ENCODE measurements around the gene AGBL1. TPM values are rescaled to one million over a fixed set of nuclear protein-coding genes. Genes with fewer than 3 reads are reported as not detected.

Gene AGBL1
- total and polyA plus RNA-seq, 2 experiments from 2014 or later, result 0.03 TPM; not detected in 1

DNA sequence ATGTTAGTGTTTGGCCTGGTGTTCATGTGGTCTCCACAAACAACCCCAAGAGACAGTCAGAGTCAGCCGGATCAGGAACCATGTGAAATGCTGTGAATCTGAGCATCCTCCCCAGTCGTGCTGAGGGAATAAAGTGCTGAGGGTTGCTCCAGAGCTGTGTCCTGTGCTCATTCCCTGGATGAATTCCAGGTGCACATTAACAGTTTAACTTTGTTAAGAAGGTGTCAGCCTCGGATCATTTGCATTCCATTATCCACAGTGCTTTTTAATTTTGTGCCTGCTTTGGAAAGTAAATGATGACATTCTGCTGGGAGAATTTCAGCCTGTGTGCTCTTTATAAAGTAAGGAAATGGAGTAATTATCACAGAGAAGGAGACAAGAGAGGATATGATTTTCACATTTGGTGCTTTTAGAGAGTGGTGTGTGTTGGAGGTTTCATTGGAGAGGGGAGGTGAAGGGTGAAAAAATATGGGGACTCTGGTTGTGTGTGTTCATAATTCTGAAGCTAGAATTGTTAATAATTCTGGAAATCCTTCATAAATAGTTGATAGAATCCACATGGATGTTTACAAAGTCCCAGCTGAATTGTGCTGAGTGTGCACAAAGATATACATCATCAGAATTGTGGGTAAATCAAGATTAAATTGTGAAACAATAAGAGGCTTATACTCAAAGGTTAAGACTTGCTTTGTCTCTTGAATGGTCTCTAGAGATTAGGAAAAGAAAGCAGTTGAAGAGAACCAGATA, 621.4 kb downstream of the AGBL1 start (continued):
- TF ChIP-seq ZNF331 (CRISPR knock-in tag; IDR thresholded peaks at IDR 0.05; ENCODE audit: low read depth) (no peak), NANOG (IDR thresholded peaks at IDR 0.05; ENCODE audit: borderline replicate concordance) (no peak), EZH2 (IDR thresholded peaks at IDR 0.05; ENCODE audit: low read depth, unreplicated experiment) (no peak)
- TF ChIP-seq, protein P1, sequence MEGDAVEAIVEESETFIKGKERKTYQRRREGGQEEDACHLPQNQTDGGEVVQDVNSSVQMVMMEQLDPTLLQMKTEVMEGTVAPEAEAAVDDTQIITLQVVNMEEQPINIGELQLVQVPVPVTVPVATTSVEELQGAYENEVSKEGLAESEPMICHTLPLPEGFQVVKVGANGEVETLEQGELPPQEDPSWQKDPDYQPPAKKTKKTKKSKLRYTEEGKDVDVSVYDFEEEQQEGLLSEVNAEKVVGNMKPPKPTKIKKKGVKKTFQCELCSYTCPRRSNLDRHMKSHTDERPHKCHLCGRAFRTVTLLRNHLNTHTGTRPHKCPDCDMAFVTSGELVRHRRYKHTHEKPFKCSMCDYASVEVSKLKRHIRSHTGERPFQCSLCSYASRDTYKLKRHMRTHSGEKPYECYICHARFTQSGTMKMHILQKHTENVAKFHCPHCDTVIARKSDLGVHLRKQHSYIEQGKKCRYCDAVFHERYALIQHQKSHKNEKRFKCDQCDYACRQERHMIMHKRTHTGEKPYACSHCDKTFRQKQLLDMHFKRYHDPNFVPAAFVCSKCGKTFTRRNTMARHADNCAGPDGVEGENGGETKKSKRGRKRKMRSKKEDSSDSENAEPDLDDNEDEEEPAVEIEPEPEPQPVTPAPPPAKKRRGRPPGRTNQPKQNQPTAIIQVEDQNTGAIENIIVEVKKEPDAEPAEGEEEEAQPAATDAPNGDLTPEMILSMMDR (conservative IDR thresholded peaks at IDR 0.05; ENCODE audit: low read depth in 2 of 2), result no peak
- TF ChIP-seq, protein P2, sequence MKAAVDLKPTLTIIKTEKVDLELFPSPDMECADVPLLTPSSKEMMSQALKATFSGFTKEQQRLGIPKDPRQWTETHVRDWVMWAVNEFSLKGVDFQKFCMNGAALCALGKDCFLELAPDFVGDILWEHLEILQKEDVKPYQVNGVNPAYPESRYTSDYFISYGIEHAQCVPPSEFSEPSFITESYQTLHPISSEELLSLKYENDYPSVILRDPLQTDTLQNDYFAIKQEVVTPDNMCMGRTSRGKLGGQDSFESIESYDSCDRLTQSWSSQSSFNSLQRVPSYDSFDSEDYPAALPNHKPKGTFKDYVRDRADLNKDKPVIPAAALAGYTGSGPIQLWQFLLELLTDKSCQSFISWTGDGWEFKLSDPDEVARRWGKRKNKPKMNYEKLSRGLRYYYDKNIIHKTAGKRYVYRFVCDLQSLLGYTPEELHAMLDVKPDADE (IDR thresholded peaks at IDR 0.05), result no peak

DNA sequence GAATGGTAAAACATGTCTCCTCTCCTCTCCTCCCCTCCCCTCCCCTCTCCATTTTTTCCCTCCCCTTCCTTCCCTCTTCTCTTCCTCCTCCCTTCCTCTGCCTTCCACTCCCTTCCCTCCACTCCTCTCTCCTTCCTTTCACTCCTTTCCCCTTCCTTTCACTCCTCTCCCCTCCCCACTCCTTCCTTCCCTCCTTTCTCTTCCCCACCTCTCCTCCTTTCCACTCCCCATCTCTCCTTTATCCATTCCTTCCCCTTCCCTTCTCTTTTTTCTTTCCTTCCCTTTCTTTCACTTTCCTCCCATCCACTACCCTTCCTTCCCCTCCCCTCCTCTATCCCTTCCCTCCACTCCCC, 621.9 kb downstream of the AGBL1 start:
- Histone ChIP-seq H3K27ac (ENCODE audit: low read depth) (no peak overlapping the region), H3K36me3 (ENCODE audit: insufficient read depth) (no peaks in the 10 kb centered on the region), H3K9me2 (ENCODE audit: insufficient read depth) (no peaks in the 10 kb centered on the region; the same call in 1 of the 2 replicates), H3K79me2 (replicated peaks; ENCODE audit: insufficient read depth) (no peaks in the 10 kb centered on the region), H4K20me1 (replicated peaks; ENCODE audit: insufficient read depth) (no peaks in the 10 kb centered on the region), H3K4me2 (no peak overlapping the region), H3K4me1 (ENCODE audit: insufficient read depth) (no peaks in the 10 kb centered on the region), H3F3A (replicated peaks; ENCODE audit: low read depth) (no peaks in the 10 kb centered on the region), H3K4me3 (no peak overlapping the region), H2AFZ (no peak overlapping the region), H3K27me3 (ENCODE audit: insufficient read depth) (no peaks in the 10 kb centered on the region)
- no peaks in the 10 kb centered on the region; the same call in 2 of the 3 replicates for H3K9me3 Mint-ChIP-seq
- H3K4me1 Mint-ChIP-seq, result no peaks in the 10 kb centered on the region
- H3K27ac Mint-ChIP-seq, result no peak overlapping the region
- TF ChIP-seq CREB1 (CRISPR knock-in tag; IDR thresholded peaks at IDR 0.05; ENCODE audit: low read depth), result no peak
- no peak for TF ChIP-seq EZH2 (IDR thresholded peaks at IDR 0.05; ENCODE audit: low read depth, unreplicated experiment)
- no peak for TF ChIP-seq POLR2AphosphoS5 (IDR thresholded peaks at IDR 0.05; ENCODE audit: low read depth)
- TF ChIP-seq, protein P1 (conservative IDR thresholded peaks at IDR 0.05; ENCODE audit: low read depth in 2 of 2), result no peak
- no peak for TF ChIP-seq ZNF114 (CRISPR knock-in tag; IDR thresholded peaks at IDR 0.05)
- H3K4me3 Mint-ChIP-seq, result no peak overlapping the region
- no peaks in the 10 kb centered on the region for H3K36me3 Mint-ChIP-seq (ENCODE audit: low read depth)
- DNase-seq (ENCODE audit: low spot score) (no peak), ATAC-seq (no peak)
- H3K27me3 Mint-ChIP-seq (ENCODE audit: insufficient read depth, low read depth, poor library complexity), result no peaks in the 10 kb centered on the region

Measured in GM23338 (cell line).